CD4-positive, alpha-beta T cell (primary cell): Measurements from ENCODE around the gene INSYN2A. TPM values are rescaled to one million over a fixed set of nuclear protein-coding genes. Genes with fewer than 3 reads are reported as not detected.

Experiments used
- ATAC-seq: fragments of 200-7000 bp; cut with Tn5 transposase; one replicate; pipeline ENCODE4 v1.10.0; 2022; ENCODE audit warnings: mild to moderate bottlenecking; ENCODE audit not compliant: poor library complexity
- CTCF ChIA-PET: fragments of 350-600 bp; sonication (Branson Sonifier 250); formaldehyde crosslinking; loops from one replicate; lab custom pipeline; 2021; ENCODE audit warnings: antibody characterized with exemption, inconsistent platforms; lab: Charles Lee
- POLR2A ChIA-PET: fragments of 350-600 bp; sonication (Branson Sonifier 250); formaldehyde crosslinking; loops from one replicate; lab custom pipeline; 2021; ENCODE audit warnings: antibody characterized with exemption, inconsistent platforms; lab: Charles Lee
- DNase-seq, 14 experiments: peaks; one replicate each; pipeline ENCODE4 v3.0.0-alpha.2; 2013 to 2020; ENCODE audit warnings: mixed read lengths in 2 of 14
- H3K27ac ChIP-seq, 2 donors: one replicate each; pipeline versions ENCODE4 v1.5.1 to v1.7.0; 2013; ENCODE audit warnings: low read length in 2 of 2, low read depth in 1 of 2, mild to moderate bottlenecking in 1 of 2
- H3K27me3 ChIP-seq, 2 experiments: 1 replicate in 1 of 2; 2 replicates in 1 of 2; pipeline versions ENCODE4 v1.6.1 to v1.7.0; 2013; ENCODE audit warnings: low read length in 2 of 2, control low read depth in 1 of 2, mild to moderate bottlenecking in 1 of 2, moderate library complexity in 1 of 2; ENCODE audit not compliant: insufficient read depth in 2 of 2, control insufficient read depth in 1 of 2
- H3K36me3 ChIP-seq: one replicate; pipeline ENCODE4 v1.6.1; 2013; ENCODE audit warnings: low read length, control low read depth; ENCODE audit not compliant: insufficient read depth
- H3K4me1 ChIP-seq: one replicate; pipeline ENCODE4 v1.6.1; 2013; ENCODE audit warnings: low read length, control low read depth; ENCODE audit not compliant: insufficient read depth
- H3K4me3 ChIP-seq: one replicate; pipeline ENCODE4 v1.5.1; 2013; ENCODE audit warnings: mild to moderate bottlenecking, low read length, moderate library complexity
- H3K9me3 ChIP-seq, 2 experiments: 1 replicate in 1 of 2; 2 replicates in 1 of 2; pipeline versions ENCODE4 v1.6.1 to v1.7.0; 2013; ENCODE audit warnings: low read length in 2 of 2, mild to moderate bottlenecking in 2 of 2, control low read depth in 1 of 2, moderate library complexity in 1 of 2; ENCODE audit not compliant: control insufficient read depth in 1 of 2, insufficient read depth in 1 of 2
- H3K27ac Mint-ChIP-seq: one replicate; pipeline ENCODE4 v1.8.0; 2020; ENCODE audit warnings: mixed read lengths
- H3K27me3 Mint-ChIP-seq: one replicate; pipeline ENCODE4 v1.8.0; 2021; ENCODE audit warnings: mixed read lengths
- H3K36me3 Mint-ChIP-seq: one replicate; pipeline ENCODE4 v1.8.0; 2021; ENCODE audit warnings: low read depth, mixed read lengths
- H3K4me1 Mint-ChIP-seq: one replicate; pipeline ENCODE4 v1.8.0; 2021; ENCODE audit warnings: low read depth, mixed read lengths
- H3K4me3 Mint-ChIP-seq: one replicate; pipeline ENCODE4 v1.8.0; 2020; ENCODE audit warnings: mild to moderate bottlenecking, mixed read lengths
- H3K9me3 Mint-ChIP-seq: one replicate; pipeline ENCODE4 v1.8.0; 2020; ENCODE audit warnings: mixed read lengths
- CTCF ChIP-seq: fragments of 200-600 bp; IDR thresholded peaks from one replicate; pipeline ENCODE4 v1.8.0; 2022; ENCODE audit warnings: antibody characterized with exemption, mild to moderate bottlenecking
- intact Hi-C, 2 experiments: fragments of 100-400 bp; cut with DNase I in 1 of 2; cut with micrococcal nuclease in 1 of 2; formaldehyde crosslinking; loops; one replicate each; pipeline versions ENCODE4 v1.15.1 to v1.9.0; 2023 to 2025; cut with DNase I, micrococcal nuclease
- total RNA-seq, 174 experiments: library from RNA in 2 of 174; stranded (reverse) in 2 of 174; gene quantifications; one replicate each; pipeline ENCODE4 v1.2.3 and lab custom pipeline; 2021 to 2026

The INSYN2A gene
- total RNA-seq, 2 experiments from 2014 or later, result not detected

GRCh38 chr10:127162841-127163240, 33.5 kb downstream of the INSYN2A start:
- Histone ChIP-seq H3K4me1 (no peaks in the 10 kb centered on the region), H3K4me3 (no peak overlapping the region), H3K9me3 (peaks cover 0 to 6% of the 10 kb centered on the region in 2 experiments), H3K36me3 (no peaks in the 10 kb centered on the region), H3K27me3 (no peaks in the 10 kb centered on the region), H3K27ac (no peak overlapping the region)
- no peak for TF ChIP-seq CTCF
- intact Hi-C loops, result no loop called here
- no peak for DNase-seq
- Mint-ChIP-seq H3K4me1 (no peaks in the 10 kb centered on the region), H3K27ac (no peak overlapping the region), H3K4me3 (no peak overlapping the region), H3K9me3 (no peaks in the 10 kb centered on the region), H3K27me3 (no peaks in the 10 kb centered on the region), H3K36me3 (no peaks in the 10 kb centered on the region)
- POLR2A ChIA-PET, result no interaction called here
- CTCF ChIA-PET, result no interaction called here
- no peak for ATAC-seq

GRCh38 chr10:127161482-127161881, 34.9 kb downstream of the INSYN2A start:
- no peaks in the 10 kb centered on the region for H3K27me3 Mint-ChIP-seq
- POLR2A ChIA-PET, result no interaction called here
- CTCF ChIA-PET, result no interaction called here
- no peak overlapping the region for H3K4me3 Mint-ChIP-seq
- TF ChIP-seq CTCF, result no peak
- Histone ChIP-seq H3K27ac (no peak overlapping the region), H3K4me3 (no peak overlapping the region), H3K27me3 (no peaks in the 10 kb centered on the region), H3K9me3 (peaks cover 0 to 6% of the 10 kb centered on the region in 2 experiments), H3K36me3 (no peaks in the 10 kb centered on the region), H3K4me1 (no peaks in the 10 kb centered on the region)
- intact Hi-C loops, result no loop called here
- H3K9me3 Mint-ChIP-seq, result no peaks in the 10 kb centered on the region
- no peaks in the 10 kb centered on the region for H3K4me1 Mint-ChIP-seq
- ATAC-seq, result no peak
- H3K27ac Mint-ChIP-seq, result no peak overlapping the region
- no peaks in the 10 kb centered on the region for H3K36me3 Mint-ChIP-seq
- no peak for DNase-seq

- Histone ChIP-seq H3K4me1 (no peaks in the 10 kb centered on the region), H3K27ac (no peak overlapping the region), H3K27me3 (no peaks in the 10 kb centered on the region), H3K9me3 (peaks cover 0 to 6% of the 10 kb centered on the region in 2 experiments), H3K4me3 (no peak overlapping the region), H3K36me3 (no peaks in the 10 kb centered on the region)
- intact Hi-C loops, result no loop called here
- Mint-ChIP-seq H3K4me3 (no peak overlapping the region), H3K27me3 (no peaks in the 10 kb centered on the region), H3K9me3 (no peaks in the 10 kb centered on the region), H3K36me3 (no peaks in the 10 kb centered on the region), H3K4me1 (no peaks in the 10 kb centered on the region), H3K27ac (no peak overlapping the region)
- DNase-seq, result no peak
- no peak for ATAC-seq
- no peak for TF ChIP-seq CTCF
- CTCF ChIA-PET, result no interaction called here
- POLR2A ChIA-PET, result no interaction called here
Observed at GRCh38 chr10:127159648-127160245, 36.6 kb downstream of the INSYN2A start.
